T follicular helper cell (primary cell): Measurements from ENCODE around the gene PRSS22.
A peak's percentile ranks its signal among the peaks of the same experiment; 100 is the strongest.

ENCODE experiments used
- DNase-seq: peaks from one replicate; pipeline ENCODE4 v3.0.0-alpha.2; 2020; ENCODE audit warnings: low read depth

Gene PRSS22

GRCh38 chr16:2881783-2882649 is 24.0 kb upstream of the PRSS22 start:
- DNase-seq = no peak

GRCh38 chr16:2879854-2880508 is 22.0 kb upstream of the PRSS22 start:
- no peak for DNase-seq

GRCh38 chr16:2874912-2875362 is 17.0 kb upstream of the PRSS22 start:
- peak; percentile 41 for DNase-seq

GRCh38 chr16:2874032-2874911 is 16.3 kb upstream of the PRSS22 start:
- DNase-seq = no peak

GRCh38 chr16:2871926-2872325 is 14.0 kb upstream of the PRSS22 start:
- no peak for DNase-seq

GRCh38 chr16:2867987-2868789 is 10.2 kb upstream of the PRSS22 start:
- peak; percentile 90 for DNase-seq

- no peak for DNase-seq
These were observed 9.7 kb upstream of the PRSS22 start for GRCh38 chr16:2867661-2867986.

- DNase-seq = no peak
These were observed 8.5 kb upstream of the PRSS22 start for GRCh38 chr16:2866431-2866830.

- no peak for DNase-seq
These were observed 7.7 kb upstream of the PRSS22 start for GRCh38 chr16:2865651-2866050.

- no peak for DNase-seq
These were observed 3.0 kb upstream of the PRSS22 start for GRCh38 chr16:2860826-2861567.

- DNase-seq = no peak
These were observed 1.8 kb upstream of the PRSS22 start for GRCh38 chr16:2859686-2860265.

- no peak for DNase-seq
These were observed 465 bp upstream of the PRSS22 start for GRCh38 chr16:2858245-2859025.

- DNase-seq = no peak
These were observed 1.1 kb downstream of the PRSS22 start for GRCh38 chr16:2856686-2857450.

- no peak for DNase-seq
These were observed 1.8 kb downstream of the PRSS22 start for GRCh38 chr16:2856061-2856670.

- DNase-seq = no peak
These were observed 2.4 kb downstream of the PRSS22 start for GRCh38 chr16:2855536-2855935.

- DNase-seq = no peak
These were observed 3.2 kb downstream of the PRSS22 start for GRCh38 chr16:2854700-2855309.

GRCh38 chr16:2853531-2854073 is 4.4 kb downstream of the PRSS22 start:
- no peak for DNase-seq
